Astrocyte (in vitro differentiated cells and primary cell): ENCODE data around the gene RBP3.

ENCODE experiments used
- CTCF ChIP-seq: IDR thresholded peaks from 2 replicates; pipeline ENCODE4 v1.5.1; 2011; ENCODE audit warnings: low read depth, mild to moderate bottlenecking, inconsistent platforms, low read length, moderate library complexity; ENCODE audit not compliant: insufficient read depth
- EZH2 ChIP-seq: IDR thresholded peaks from 2 replicates; pipeline ENCODE4 v1.6.1; 2012; ENCODE audit warnings: mild to moderate bottlenecking, low read length, inconsistent platforms; ENCODE audit not compliant: insufficient read depth

- TF ChIP-seq CTCF = no peak
- no peak for TF ChIP-seq EZH2
Measured at GRCh38 chr10:47331954-47332353, 16.2 kb upstream of the RBP3 start.
